Hematopoietic multipotent progenitor cell (in vitro differentiated cells): Measurements from ENCODE around the gene NACAD. TPM values are rescaled to one million over a fixed set of nuclear protein-coding genes. Genes with fewer than 3 reads are reported as not detected.
A peak's percentile ranks its signal among the peaks of the same experiment; 100 is the strongest.

Experiments used
- DNase-seq, 3 donors: peaks; one replicate each; pipeline ENCODE4 v3.0.0-alpha.2; 2011 to 2015; ENCODE audit warnings: low read depth in 2 of 3, low spot score in 2 of 3
- total RNA-seq: library from RNA; depleted of rRNA; stranded (reverse); fragments of >200 nt; gene quantifications from one replicate; pipeline ENCODE4 v1.2.3, GENCODE V29; 2012

NACAD gene
- 0.27 TPM for total RNA-seq

DNA sequence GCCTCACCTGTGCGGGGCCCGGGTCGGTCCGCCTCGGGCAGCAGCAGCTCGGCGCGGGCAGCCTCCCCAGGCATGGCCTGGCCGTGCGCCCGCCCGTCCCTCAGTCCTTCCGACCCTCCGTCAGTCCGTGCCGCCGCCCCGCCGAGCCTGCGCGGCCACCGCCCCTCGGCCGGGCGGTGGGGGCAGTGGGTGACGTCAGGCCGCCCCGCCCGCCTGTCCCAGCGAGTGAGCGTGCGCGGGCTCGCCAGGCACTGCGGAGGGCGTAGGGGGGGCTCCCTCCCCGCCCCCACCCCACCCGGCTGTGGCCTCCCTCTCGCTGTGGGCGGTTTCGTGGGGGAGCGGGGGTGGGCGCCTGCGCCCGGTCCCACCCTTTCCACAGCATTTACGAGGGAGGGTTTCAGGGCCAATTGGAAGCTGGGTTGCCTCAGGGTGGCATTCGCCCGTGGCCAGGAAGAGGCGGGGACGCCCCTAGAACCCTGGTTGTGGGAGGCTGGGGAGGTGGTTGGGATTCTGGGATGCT lies at the start of gene NACAD:
NACAD (minus strand) TSS at position 149 of the 520 bp plus-strand sequence; CDS start at position 74, 75 bp downstream.
- DNase-seq = peak in 2 of 3 donors; percentile 37 to 40

DNA sequence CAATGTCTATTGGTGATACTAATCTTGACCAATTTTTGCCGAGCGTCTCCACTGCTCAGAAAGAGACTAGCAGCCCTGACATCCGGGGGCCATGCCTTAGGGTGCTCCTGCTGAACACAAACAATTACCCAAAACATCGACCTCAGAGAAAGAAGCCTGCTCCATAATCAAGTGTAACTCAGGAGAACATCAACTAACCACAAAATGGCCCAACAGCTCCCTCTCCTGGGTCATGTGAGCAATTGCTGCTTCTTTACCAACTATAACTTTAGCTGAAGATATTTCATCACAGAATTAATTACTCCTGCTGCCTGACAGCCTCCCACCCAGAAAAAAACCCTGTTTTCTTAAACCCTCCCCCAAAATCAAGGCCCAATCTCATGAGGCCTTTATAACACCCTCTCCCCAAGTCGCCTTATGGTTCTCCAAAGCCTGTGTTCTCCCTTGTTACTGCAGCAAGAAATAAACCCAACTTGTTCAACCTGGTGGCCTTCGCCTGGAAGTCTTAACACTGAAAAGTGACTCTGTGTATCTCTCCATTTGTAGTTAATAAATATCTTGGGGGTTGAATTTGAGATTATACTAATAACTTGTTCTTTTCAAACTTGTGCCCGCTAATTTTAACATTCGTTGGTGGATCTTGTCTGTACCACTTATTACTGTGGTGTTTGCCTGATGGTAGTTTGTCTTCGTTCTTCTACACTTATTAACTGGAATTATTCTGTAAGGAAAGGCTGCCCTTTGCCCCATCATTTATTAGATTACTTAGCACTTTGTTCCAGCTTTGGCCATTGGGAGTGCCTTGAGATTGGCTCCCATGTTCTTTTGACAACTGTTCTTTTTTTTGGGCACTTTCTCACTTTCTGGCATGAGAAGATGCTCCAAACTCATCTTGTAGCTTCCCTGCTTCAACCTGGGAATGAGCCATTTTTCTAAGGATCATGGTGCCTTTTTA lies 47.6 kb upstream of the NACAD start:
- DNase-seq = peak; percentile 63 to 92 (median 76)

- DNase-seq = no peak
Measured at GRCh38 chr7:45133877-45134276, 45.1 kb upstream of the NACAD start.

- no peak for DNase-seq
Measured at GRCh38 chr7:45133352-45133751, 44.6 kb upstream of the NACAD start.

DNA sequence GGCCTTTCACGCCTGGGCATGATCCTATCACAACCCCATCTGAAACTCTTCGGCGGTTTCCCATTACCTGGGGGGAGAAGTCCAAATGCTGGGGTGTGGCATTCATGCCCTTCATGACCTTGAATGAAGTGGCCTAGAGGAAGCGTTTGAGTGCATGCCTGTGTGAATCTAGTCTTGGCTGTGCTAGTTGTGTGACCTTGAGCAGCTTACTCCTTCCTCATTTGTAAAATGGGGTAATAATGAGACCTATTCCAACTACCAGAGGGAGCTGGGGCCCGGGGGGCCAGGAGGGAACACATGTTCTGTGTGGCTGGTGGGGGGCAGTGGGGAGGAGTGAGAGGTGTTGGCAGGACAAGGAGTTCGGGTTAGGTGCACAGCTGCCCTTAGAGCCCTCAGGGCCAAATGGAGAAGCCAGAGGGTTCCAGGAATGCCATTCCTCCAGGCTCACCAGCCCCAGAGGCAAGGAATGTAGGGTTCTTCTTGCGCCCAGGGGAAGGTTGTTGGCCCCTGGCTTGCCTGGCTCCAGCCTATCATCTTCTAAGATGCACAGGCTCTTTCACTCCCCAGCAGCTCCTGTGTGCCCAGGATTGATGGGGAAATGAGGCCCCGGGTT lies 44.0 kb upstream of the NACAD start:
- DNase-seq = no peak

GRCh38 chr7:45131891-45132290 lies 43.1 kb upstream of the NACAD start:
- DNase-seq = no peak

DNA sequence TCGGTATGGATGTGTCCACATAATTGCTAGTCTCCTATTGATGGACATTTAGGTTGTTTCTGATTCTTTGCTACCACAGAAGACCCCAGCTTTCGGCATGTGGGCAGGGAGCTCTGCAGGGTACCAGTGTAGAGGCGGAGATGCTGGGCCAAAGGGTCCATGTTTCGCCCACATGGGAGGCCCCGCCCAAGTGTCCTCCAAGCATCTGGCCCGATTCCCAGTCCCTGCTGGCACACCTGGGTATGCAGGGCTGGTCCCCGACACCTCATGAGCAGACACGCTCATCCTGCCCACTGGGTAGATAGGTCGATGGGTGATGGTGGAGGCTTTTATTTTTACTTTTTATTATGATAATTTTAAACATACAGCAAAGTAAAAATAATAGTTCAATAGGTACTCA lies 42.1 kb upstream of the NACAD start:
- no peak for DNase-seq

DNA sequence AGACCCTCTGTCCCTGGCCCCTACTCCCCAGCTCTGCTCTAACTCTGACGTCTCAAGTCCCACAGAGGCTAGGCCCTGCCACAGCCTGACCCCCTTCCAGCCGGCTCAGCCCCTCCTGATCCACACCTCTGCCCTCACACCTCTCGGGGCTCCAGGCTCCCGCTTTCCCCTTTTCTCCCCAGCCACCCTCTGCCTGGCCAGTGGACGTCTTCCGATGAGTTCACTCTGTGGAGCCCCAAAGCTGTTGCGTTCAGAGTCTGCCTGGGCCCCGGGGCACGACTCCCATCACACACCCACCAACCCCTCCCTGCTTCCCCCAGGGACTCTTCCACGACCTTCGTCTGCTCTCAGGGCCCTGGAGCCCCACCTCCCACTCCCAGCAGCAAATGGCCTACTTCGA lies 41.1 kb upstream of the NACAD start:
- DNase-seq = no peak

DNA sequence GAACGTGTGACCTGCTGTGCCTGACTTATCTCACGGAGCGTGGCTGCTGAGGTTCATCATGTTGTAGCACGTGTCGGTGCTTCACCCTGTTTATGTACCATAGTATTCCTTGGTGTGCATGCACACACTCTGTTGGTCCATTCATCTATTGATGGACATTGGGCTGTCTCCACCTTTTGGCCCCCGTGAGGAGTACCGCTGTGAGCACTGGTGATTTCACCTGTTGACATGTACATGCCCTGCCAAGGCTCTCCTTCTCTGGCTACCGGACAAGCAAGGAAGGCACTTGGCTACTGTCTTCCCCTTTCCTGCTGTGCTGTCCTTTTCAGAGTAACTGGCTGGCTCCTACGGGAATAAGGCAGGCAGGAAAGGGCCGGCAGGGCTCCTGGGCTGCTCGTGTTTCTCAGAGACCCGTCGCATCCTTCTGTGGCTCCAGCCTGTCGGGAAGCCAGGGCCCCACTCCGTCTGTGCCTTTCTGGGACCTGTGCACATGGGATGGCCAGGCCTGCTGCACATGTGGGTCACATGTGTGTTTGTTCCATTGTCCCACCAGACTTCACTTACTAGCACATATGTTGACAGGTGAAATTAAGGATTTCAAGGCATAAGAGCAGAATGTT lies 40.5 kb upstream of the NACAD start:
- DNase-seq = no peak

- DNase-seq = no peak
Measured at GRCh38 chr7:45126920-45127319, 38.2 kb upstream of the NACAD start.

DNA sequence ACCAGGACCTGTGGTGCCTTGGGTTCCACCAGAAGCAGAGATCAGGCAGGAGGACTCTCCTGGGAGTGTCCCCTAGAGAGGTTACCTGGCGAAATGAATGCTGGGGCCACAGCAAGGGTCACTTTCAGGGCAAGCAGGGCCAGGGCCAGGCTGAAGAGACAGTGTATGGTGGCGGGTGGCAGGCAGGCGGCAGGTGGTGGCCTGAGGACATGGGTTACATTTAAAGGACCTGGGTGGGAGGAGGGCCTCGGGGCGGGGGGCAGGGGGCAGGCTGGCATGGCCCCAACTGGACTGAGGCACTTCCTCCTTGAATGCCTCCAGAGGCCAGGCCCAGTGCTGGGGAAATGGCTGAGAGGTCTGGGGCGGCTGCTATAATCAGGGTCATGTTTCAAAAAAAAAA lies 37.4 kb upstream of the NACAD start:
- no peak for DNase-seq

DNA sequence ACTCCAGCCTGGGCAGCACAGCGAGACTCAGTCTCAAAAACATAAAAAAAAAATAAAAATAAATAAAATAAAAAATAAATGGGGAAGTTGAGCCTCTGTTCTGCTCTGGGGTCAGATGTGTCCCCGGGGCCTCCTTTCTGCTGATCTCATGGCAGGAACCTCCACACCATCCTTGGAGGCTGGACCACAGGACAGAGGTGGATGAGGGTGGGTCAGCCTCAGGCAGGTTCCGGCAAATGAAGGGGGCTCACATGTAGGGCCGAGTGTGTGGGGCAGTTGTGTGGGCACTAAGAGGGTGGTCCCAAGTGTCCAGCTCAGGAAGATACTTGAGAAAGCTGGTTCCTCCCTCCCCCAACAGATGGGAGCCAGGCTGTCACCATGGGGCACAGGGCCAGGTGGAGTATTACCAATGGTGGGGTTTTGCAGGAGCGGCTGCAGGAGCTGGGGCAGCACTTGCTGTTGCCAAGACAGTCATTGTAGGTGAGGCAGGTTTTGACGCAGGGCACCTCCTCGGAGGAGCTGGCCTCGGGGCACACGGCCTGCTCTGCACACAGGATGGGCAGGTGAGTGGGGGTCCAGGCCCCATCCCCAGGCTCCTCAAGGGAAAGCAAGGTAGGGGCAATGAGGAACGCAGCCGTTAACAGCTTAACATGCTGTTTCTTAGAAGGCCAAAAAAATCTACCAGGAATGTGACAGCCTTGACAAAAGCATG lies 36.6 kb upstream of the NACAD start:
- no peak for DNase-seq

- DNase-seq = no peak
Measured at GRCh38 chr7:45123913-45124710, 35.3 kb upstream of the NACAD start.

GRCh38 chr7:45122975-45123860 lies 34.4 kb upstream of the NACAD start:
- no peak for DNase-seq

GRCh38 chr7:45119550-45119949 lies 30.8 kb upstream of the NACAD start:
- no peak for DNase-seq

DNA sequence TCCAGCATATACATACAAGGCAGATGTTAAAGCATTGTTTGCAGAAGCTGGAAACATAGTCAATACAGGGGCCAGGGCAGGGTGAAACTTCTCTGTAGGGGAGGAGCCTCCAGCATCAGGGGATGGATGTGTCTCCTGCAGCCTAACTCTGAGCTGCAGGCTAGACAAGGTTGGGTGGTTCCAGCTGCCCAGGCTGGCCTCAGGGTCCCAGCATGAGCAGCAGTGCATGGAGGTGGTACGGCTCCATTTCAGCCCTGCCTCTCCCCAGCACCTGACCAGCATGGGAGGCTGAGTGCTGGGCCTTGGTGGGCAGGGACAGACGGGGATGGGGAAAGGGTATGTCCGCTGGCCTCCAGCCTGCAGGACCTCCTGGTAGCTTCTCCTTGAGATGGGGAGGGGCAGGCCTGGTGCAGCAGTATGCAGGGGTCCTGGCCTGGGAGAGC lies 30.1 kb upstream of the NACAD start:
- no peak for DNase-seq

DNA sequence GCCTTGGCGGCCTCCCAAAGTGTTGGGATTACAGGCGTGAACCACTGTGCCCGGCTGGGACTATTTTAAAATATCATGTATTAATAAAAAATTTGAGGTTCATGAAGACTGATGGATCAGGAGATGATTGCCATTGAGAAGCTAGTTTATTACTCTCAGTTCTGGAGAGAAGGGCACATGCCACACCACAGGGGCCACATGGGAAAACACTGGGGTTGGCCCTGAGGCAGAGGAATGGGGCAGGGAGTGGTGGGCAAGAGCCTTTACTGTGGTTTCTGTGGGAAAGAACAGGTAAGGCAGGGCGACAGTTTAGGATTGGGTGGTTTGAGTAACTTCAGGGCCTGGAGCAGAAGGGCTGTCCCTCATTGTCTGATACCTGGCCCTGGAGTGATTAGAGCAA lies 29.5 kb upstream of the NACAD start:
- no peak for DNase-seq

DNA sequence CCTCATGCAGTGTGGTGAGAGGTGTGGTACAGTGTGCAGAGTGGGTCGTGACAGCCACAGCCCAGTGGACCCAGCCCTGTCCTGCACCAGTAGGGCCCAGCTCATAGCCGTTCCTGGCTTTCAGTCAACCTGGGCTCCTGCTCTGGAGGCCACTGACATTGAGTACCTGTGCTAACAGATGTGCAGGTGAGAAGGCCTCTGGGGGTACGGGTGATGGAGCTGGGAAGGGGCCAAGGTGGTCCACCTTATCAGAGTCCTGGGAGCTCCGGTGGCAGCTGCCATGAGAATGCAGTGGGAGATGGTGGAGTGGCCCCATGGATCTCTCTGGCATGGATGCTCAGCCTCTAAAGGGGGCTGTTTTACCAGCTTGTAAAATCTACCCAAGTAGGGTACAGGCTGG lies 28.8 kb upstream of the NACAD start:
- no peak for DNase-seq

- no peak for DNase-seq
Measured at GRCh38 chr7:45116048-45116447, 27.3 kb upstream of the NACAD start.
